ENCODE measurements around the gene RAB3GAP2. TPM values are rescaled to one million over a fixed set of nuclear protein-coding genes. Genes with fewer than 3 reads are reported as not detected.
"Not testable (repeated sequence)": the region's sequence is repeated elsewhere in the genome, so short reads cannot be mapped to it uniquely, and the experiment has no call there.

The RAB3GAP2 gene
- polyA plus RNA-seq, 4 donors, result 3.5 to 24.8 (median 7.7) TPM

DNA sequence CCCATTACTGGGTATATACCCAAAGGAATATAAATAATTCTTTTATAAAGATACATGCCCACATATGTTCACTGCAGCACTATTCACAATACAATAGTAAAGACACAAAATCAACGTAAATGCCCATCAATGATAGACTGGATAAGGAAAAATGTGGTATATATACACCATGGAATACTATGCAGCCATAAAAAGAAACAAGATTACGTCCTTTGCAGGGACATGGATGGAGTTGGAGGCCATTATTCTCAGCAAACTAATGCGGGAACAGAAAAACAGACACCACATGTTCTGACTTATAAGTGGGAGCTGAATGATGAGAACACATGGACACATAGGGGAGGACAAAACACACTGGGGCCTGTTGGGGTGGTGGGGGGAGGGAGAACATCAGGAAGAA lies 12.0 kb downstream of the RAB3GAP2 start:
- H3K27ac ChIP-seq (ENCODE audit: low read depth in 1 of 3, low read length in 2 of 3); H3K27me3 ChIP-seq (ENCODE audit: control insufficient read depth in 3 of 3, insufficient read depth in 3 of 3, low read length in 3 of 3); FAIRE-seq; H3K36me3 ChIP-seq (ENCODE audit: control insufficient read depth in 3 of 3, insufficient read depth in 2 of 3, low read depth in 1 of 3, low read length in 3 of 3); H3K4me1 ChIP-seq (ENCODE audit: control insufficient read depth in 3 of 3, insufficient read depth in 2 of 3, low read depth in 1 of 3, low read length in 2 of 3); H3K4me3 ChIP-seq (ENCODE audit: low read depth in 1 of 3, low read length in 3 of 3); H3K9me3 ChIP-seq (ENCODE audit: control insufficient read depth in 2 of 2, insufficient read depth in 1 of 2, low read depth in 1 of 2, low read length in 1 of 2); DNase-seq: not testable (repeated sequence)
- WGBS, 3 donors, result 95 to 100% (median 99%) methylated on average over 3 of the region's 3 CpGs

DNA sequence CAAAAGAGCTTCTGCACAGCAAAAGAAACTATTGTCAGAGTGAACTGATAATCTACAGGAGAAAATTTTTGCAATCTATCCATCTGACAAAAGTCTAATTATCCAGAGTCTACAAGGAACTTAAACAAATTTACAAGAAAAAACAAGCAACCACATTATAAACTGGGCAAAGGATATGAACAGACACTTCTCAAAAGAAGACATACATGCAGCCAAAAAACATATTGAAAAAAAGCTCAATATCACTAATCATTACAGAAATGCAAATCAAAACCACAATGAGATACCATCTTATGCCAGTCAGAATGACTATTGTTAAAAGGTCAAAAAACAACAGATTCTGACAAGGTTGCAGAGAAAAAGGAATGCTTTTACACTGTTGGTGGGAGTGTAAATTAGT lies 12.5 kb downstream of the RAB3GAP2 start:
- not testable (repeated sequence) for H3K27ac ChIP-seq (ENCODE audit: low read depth in 1 of 3, low read length in 2 of 3); H3K36me3 ChIP-seq (ENCODE audit: control insufficient read depth in 3 of 3, insufficient read depth in 2 of 3, low read depth in 1 of 3, low read length in 3 of 3); FAIRE-seq; DNase-seq; H3K9me3 ChIP-seq (ENCODE audit: control insufficient read depth in 2 of 2, insufficient read depth in 1 of 2, low read depth in 1 of 2, low read length in 1 of 2); H3K27me3 ChIP-seq (ENCODE audit: control insufficient read depth in 3 of 3, insufficient read depth in 3 of 3, low read length in 3 of 3); H3K4me1 ChIP-seq (ENCODE audit: control insufficient read depth in 3 of 3, insufficient read depth in 2 of 3, low read depth in 1 of 3, low read length in 2 of 3); H3K4me3 ChIP-seq (ENCODE audit: low read depth in 1 of 3, low read length in 3 of 3)

DNA sequence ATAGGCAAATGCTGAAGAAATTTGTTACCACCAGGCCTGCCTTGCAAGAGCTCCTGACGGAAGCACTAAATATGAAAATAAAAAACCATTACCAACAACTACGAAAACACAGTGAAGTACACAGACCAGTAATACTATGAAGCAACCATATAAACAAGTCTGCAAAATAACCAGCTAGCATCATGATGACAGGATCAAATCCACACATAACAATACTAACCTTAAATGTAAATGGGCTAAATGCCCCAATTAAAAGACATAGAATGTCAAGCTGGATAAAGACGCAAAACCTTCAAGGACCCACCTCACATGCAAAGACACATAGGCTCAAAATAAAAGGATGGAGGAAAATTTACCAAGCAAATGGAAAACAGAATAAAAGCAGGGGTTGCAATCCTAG lies 16.1 kb downstream of the RAB3GAP2 start:
- not testable (repeated sequence) for FAIRE-seq; H3K9me3 ChIP-seq (ENCODE audit: control insufficient read depth in 2 of 2, insufficient read depth in 1 of 2, low read depth in 1 of 2, low read length in 1 of 2); H3K4me3 ChIP-seq (ENCODE audit: low read depth in 1 of 3, low read length in 3 of 3); H3K27ac ChIP-seq (ENCODE audit: low read depth in 1 of 3, low read length in 2 of 3); H3K4me1 ChIP-seq (ENCODE audit: control insufficient read depth in 3 of 3, insufficient read depth in 2 of 3, low read depth in 1 of 3, low read length in 2 of 3); DNase-seq; H3K27me3 ChIP-seq (ENCODE audit: control insufficient read depth in 3 of 3, insufficient read depth in 3 of 3, low read length in 3 of 3)
- 91 to 96% (median 93%) methylated on average over 3 of the region's 3 CpGs for WGBS, 3 donors
- H3K36me3 ChIP-seq (ENCODE audit: control insufficient read depth in 3 of 3, insufficient read depth in 2 of 3, low read depth in 1 of 3, low read length in 3 of 3), result peaks cover 6 to 16% (median 7%) of the 10 kb centered on the region in 3 donors

DNA sequence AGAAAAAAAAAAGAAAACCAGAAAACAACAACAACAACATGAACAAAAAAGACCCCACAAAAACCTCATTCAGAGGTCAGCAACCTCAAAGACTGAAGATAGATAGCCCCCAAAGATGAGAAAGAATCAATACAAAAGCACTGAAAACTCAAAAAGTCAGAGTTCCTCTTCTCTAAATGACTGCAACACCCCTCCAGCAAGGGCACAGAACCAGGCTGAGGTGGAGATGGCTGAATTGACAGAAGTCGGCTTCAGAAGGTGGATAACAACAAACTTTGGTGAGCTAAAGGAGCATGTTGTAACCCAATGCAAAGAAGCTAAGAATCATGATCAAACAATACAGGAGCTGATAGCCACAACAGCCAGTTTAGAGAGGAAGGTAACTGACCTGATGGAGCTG lies 17.0 kb downstream of the RAB3GAP2 start:
- Histone ChIP-seq H3K4me3 (ENCODE audit: low read depth in 1 of 3, low read length in 3 of 3) (no peak overlapping the region), H3K27ac (ENCODE audit: low read depth in 1 of 3, low read length in 2 of 3) (no peak overlapping the region), H3K9me3 (ENCODE audit: control insufficient read depth in 2 of 2, insufficient read depth in 1 of 2, low read depth in 1 of 2, low read length in 1 of 2) (peaks cover 0 to 10% of the 10 kb centered on the region in 2 donors), H3K27me3 (ENCODE audit: control insufficient read depth in 3 of 3, insufficient read depth in 3 of 3, low read length in 3 of 3) (no peaks in the 10 kb centered on the region), H3K36me3 (ENCODE audit: control insufficient read depth in 3 of 3, insufficient read depth in 2 of 3, low read depth in 1 of 3, low read length in 3 of 3) (peaks cover 6 to 16% (median 7%) of the 10 kb centered on the region in 3 donors), H3K4me1 (ENCODE audit: control insufficient read depth in 3 of 3, insufficient read depth in 2 of 3, low read depth in 1 of 3, low read length in 2 of 3) (no peaks in the 10 kb centered on the region)
- DNase-seq (no peak), FAIRE-seq (no peak)
- WGBS, 3 donors, result 78 to 97% (median 92%) methylated on average over 1 of the region's 1 CpG

DNA sequence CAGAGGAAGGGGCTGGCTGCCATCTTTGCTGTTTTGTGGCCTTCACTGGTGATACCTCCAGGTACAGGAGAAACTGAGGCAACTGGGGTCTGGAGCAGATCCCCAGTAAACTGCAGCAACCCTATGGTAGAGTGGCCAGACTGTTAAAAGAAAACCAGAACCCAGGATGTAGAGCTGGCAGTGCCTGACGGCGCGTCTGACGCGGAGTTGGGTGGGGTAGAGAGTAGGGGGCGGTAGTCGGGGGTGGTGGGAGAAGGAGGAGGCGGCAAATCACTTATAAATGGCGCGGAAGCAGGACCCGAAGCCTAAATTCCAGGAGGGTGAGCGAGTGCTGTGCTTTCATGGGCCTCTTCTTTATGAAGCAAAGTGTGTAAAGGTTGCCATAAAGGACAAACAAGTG lies 19.0 kb downstream of the RAB3GAP2 start:
- WGBS, 3 donors, result 98 to 99% (median 99%) methylated on average over 12 of the region's 12 CpGs
- H3K4me3 ChIP-seq (ENCODE audit: low read depth in 1 of 3, low read length in 3 of 3); H3K27ac ChIP-seq (ENCODE audit: low read depth in 1 of 3, low read length in 2 of 3); DNase-seq; FAIRE-seq; H3K27me3 ChIP-seq (ENCODE audit: control insufficient read depth in 3 of 3, insufficient read depth in 3 of 3, low read length in 3 of 3); H3K4me1 ChIP-seq (ENCODE audit: control insufficient read depth in 3 of 3, insufficient read depth in 2 of 3, low read depth in 1 of 3, low read length in 2 of 3): not testable (repeated sequence)
- Histone ChIP-seq H3K36me3 (ENCODE audit: control insufficient read depth in 3 of 3, insufficient read depth in 2 of 3, low read depth in 1 of 3, low read length in 3 of 3) (peaks cover 6 to 23% (median 7%) of the 10 kb centered on the region in 3 donors), H3K9me3 (ENCODE audit: control insufficient read depth in 2 of 2, insufficient read depth in 1 of 2, low read depth in 1 of 2, low read length in 1 of 2) (peaks cover 0 to 27% of the 10 kb centered on the region in 2 donors)

DNA sequence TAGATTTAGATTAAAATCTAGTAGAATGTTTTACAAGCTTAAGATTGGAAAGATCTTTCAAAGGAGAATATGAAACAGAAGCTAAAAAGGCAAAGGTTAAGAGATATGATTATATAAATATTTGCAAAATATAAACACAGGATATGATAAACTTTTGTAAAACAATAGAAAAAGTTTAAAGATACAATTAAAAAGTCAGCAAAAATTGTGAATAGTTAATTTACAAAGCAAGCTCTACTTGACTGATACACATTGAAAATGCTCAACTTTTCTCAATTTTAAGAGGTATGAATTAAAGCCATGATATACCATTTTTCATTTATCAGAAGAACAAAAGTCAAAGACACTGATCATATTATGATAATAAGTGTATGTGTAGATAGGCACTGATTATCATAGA lies 21.0 kb downstream of the RAB3GAP2 start:
- Histone ChIP-seq H3K27me3 (ENCODE audit: control insufficient read depth in 3 of 3, insufficient read depth in 3 of 3, low read length in 3 of 3) (no peaks in the 10 kb centered on the region), H3K36me3 (ENCODE audit: control insufficient read depth in 3 of 3, insufficient read depth in 2 of 3, low read depth in 1 of 3, low read length in 3 of 3) (peaks cover 6 to 23% (median 7%) of the 10 kb centered on the region in 3 donors), H3K27ac (ENCODE audit: low read depth in 1 of 3, low read length in 2 of 3) (no peak overlapping the region), H3K4me3 (ENCODE audit: low read depth in 1 of 3, low read length in 3 of 3) (no peak overlapping the region), H3K4me1 (ENCODE audit: control insufficient read depth in 3 of 3, insufficient read depth in 2 of 3, low read depth in 1 of 3, low read length in 2 of 3) (no peaks in the 10 kb centered on the region), H3K9me3 (ENCODE audit: control insufficient read depth in 2 of 2, insufficient read depth in 1 of 2, low read depth in 1 of 2, low read length in 1 of 2) (peaks cover 0 to 28% of the 10 kb centered on the region in 2 donors)
- FAIRE-seq, result no peak
- no peak for DNase-seq

DNA sequence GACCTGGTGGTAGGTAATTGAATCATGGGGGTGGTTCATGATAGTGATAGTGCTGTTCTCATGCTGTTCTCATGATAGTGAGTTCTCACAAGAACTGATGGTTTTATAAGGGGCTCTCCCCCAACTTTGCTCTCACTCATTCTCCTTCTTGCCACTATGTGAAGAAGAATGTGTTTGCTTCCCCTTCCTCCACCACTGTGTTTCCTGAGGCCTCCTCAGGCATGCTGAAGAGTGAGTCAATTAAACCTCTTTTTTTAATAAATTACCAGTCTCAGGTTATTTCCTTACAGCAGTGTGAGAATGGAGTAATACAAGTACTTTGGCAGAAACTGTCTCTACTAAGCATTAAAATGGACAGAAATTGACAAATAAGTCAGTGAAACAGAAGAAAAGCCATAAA lies 21.6 kb downstream of the RAB3GAP2 start:
- Histone ChIP-seq H3K9me3 (ENCODE audit: control insufficient read depth in 2 of 2, insufficient read depth in 1 of 2, low read depth in 1 of 2, low read length in 1 of 2) (peaks cover 0 to 28% of the 10 kb centered on the region in 2 donors), H3K27ac (ENCODE audit: low read depth in 1 of 3, low read length in 2 of 3) (no peak overlapping the region), H3K4me3 (ENCODE audit: low read depth in 1 of 3, low read length in 3 of 3) (no peak overlapping the region), H3K4me1 (ENCODE audit: control insufficient read depth in 3 of 3, insufficient read depth in 2 of 3, low read depth in 1 of 3, low read length in 2 of 3) (no peaks in the 10 kb centered on the region), H3K36me3 (ENCODE audit: control insufficient read depth in 3 of 3, insufficient read depth in 2 of 3, low read depth in 1 of 3, low read length in 3 of 3) (peaks cover 6 to 23% (median 7%) of the 10 kb centered on the region in 3 donors), H3K27me3 (ENCODE audit: control insufficient read depth in 3 of 3, insufficient read depth in 3 of 3, low read length in 3 of 3) (no peaks in the 10 kb centered on the region)
- FAIRE-seq (no peak), DNase-seq (no peak)

DNA sequence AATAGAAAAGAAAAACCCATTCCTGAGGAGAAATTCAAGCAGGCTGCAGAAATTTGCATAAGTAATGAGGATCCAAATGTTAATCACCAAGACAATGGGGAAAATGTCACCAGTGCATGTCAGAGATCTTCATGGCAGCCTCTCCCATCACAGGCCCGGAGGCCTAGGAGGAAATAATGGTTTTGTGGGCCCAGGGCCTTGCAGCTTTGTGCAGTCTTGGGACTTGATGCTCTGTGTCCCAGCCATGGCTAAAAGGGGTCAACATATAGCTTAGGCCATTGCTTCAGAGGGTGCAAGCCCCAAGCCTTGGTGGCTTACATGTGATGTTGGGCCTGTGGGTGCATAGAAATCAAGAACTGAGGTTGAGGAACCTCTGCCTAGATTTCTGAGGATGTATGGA lies 22.7 kb downstream of the RAB3GAP2 start:
- Histone ChIP-seq H3K36me3 (ENCODE audit: control insufficient read depth in 3 of 3, insufficient read depth in 2 of 3, low read depth in 1 of 3, low read length in 3 of 3) (peaks cover 6 to 23% (median 7%) of the 10 kb centered on the region in 3 donors), H3K4me1 (ENCODE audit: control insufficient read depth in 3 of 3, insufficient read depth in 2 of 3, low read depth in 1 of 3, low read length in 2 of 3) (no peaks in the 10 kb centered on the region), H3K9me3 (ENCODE audit: control insufficient read depth in 2 of 2, insufficient read depth in 1 of 2, low read depth in 1 of 2, low read length in 1 of 2) (peaks cover 0 to 28% of the 10 kb centered on the region in 2 donors), H3K4me3 (ENCODE audit: low read depth in 1 of 3, low read length in 3 of 3) (no peak overlapping the region), H3K27ac (ENCODE audit: low read depth in 1 of 3, low read length in 2 of 3) (no peak overlapping the region), H3K27me3 (ENCODE audit: control insufficient read depth in 3 of 3, insufficient read depth in 3 of 3, low read length in 3 of 3) (no peaks in the 10 kb centered on the region)
- FAIRE-seq (no peak), DNase-seq (no peak)
- WGBS, 3 donors, result 93 to 98% (median 94%) methylated on average over 1 of the region's 1 CpG

DNA sequence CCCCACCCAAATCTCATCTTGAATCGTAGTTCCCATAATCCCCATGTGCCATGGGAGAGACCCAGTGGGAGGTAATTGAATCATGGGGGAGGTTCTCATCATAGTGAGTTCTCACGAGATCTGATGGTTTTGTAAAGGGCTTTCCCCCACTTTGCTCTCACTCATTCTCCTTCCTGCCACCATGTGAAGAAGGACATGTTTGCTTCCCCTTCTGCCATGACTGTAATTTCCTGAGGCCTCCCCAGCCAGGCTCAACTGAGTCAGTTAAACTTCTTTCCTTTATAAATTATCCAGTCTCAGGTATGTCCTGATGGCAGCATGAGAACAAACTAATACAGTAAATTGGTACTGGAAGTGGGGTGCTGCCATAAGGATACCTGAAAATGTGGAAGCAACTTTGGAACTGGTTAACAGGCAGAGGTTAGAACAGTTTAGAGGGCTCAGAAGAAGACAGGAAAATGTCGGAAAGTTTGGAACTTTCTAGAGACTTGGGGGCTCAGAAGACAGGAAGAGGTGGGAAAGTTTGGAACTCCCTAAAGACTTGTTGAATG lies 23.5 kb downstream of the RAB3GAP2 start:
- Histone ChIP-seq H3K36me3 (ENCODE audit: control insufficient read depth in 3 of 3, insufficient read depth in 2 of 3, low read depth in 1 of 3, low read length in 3 of 3) (peaks cover 6 to 23% (median 7%) of the 10 kb centered on the region in 3 donors), H3K9me3 (ENCODE audit: control insufficient read depth in 2 of 2, insufficient read depth in 1 of 2, low read depth in 1 of 2, low read length in 1 of 2) (peaks cover 0 to 28% of the 10 kb centered on the region in 2 donors)
- not testable (repeated sequence) for H3K4me1 ChIP-seq (ENCODE audit: control insufficient read depth in 3 of 3, insufficient read depth in 2 of 3, low read depth in 1 of 3, low read length in 2 of 3); H3K27me3 ChIP-seq (ENCODE audit: control insufficient read depth in 3 of 3, insufficient read depth in 3 of 3, low read length in 3 of 3); H3K27ac ChIP-seq (ENCODE audit: low read depth in 1 of 3, low read length in 2 of 3); DNase-seq; H3K4me3 ChIP-seq (ENCODE audit: low read depth in 1 of 3, low read length in 3 of 3); FAIRE-seq
- WGBS, 3 donors, result 96 to 98% (median 97%) methylated on average over 3 of the region's 3 CpGs
